WERI-Rb-1 (cell line): Measurements from ENCODE around the gene TSKU.
"Not testable (repeated sequence)": the region's sequence is repeated elsewhere in the genome, so short reads cannot be mapped to it uniquely, and the experiment has no call there.

Experiments used
- DNase-seq: peaks from one replicate; pipeline ENCODE4 v3.0.0-alpha.2; 2020
- H3K27ac ChIP-seq: fragments of 250-450 bp; sonication (Bioruptor Pico); 2 replicates; pipeline ENCODE4 v1.5.1; 2020; ENCODE audit warnings: mild to moderate bottlenecking, moderate library complexity
- H3K27me3 ChIP-seq: fragments of 250-450 bp; sonication (Bioruptor Pico); 2 replicates; pipeline ENCODE4 v1.5.1; 2021; ENCODE audit warnings: mild to moderate bottlenecking, low read depth, moderate library complexity; ENCODE audit not compliant: insufficient read depth, severe bottlenecking
- H3K36me3 ChIP-seq: fragments of 250-450 bp; sonication (Bioruptor Pico); 2 replicates; pipeline ENCODE4 v1.5.1; 2020; ENCODE audit warnings: mild to moderate bottlenecking, moderate library complexity
- H3K4me3 ChIP-seq: 2 replicates; pipeline ENCODE4 v1.5.1; 2011; ENCODE audit warnings: low read depth, mild to moderate bottlenecking, control low read depth, low read length
- H3K9me3 ChIP-seq: fragments of 250-450 bp; sonication (Bioruptor Pico); 2 replicates; pipeline ENCODE4 v1.5.1; 2021; ENCODE audit warnings: mild to moderate bottlenecking, moderate library complexity; ENCODE audit not compliant: severe bottlenecking
- TF ChIP-seq, protein P1 (sequence below): IDR thresholded peaks from 2 replicates; pipeline ENCODE4 v1.5.1; 2011; ENCODE audit warnings: low read depth, mild to moderate bottlenecking, control low read depth, inconsistent platforms, low read length

TSKU gene

GRCh38 chr11:76790251-76790650 lies 7.1 kb downstream of the TSKU start:
- H3K4me3 ChIP-seq = no peak overlapping the region
- DNase-seq = no peak
- peaks cover 9% of the 10 kb centered on the region for H3K36me3 ChIP-seq
- H3K27me3 ChIP-seq = no peaks in the 10 kb centered on the region
- TF ChIP-seq, protein P1, sequence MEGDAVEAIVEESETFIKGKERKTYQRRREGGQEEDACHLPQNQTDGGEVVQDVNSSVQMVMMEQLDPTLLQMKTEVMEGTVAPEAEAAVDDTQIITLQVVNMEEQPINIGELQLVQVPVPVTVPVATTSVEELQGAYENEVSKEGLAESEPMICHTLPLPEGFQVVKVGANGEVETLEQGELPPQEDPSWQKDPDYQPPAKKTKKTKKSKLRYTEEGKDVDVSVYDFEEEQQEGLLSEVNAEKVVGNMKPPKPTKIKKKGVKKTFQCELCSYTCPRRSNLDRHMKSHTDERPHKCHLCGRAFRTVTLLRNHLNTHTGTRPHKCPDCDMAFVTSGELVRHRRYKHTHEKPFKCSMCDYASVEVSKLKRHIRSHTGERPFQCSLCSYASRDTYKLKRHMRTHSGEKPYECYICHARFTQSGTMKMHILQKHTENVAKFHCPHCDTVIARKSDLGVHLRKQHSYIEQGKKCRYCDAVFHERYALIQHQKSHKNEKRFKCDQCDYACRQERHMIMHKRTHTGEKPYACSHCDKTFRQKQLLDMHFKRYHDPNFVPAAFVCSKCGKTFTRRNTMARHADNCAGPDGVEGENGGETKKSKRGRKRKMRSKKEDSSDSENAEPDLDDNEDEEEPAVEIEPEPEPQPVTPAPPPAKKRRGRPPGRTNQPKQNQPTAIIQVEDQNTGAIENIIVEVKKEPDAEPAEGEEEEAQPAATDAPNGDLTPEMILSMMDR = no peak
- H3K9me3 ChIP-seq = no peaks in the 10 kb centered on the region
- no peak overlapping the region for H3K27ac ChIP-seq

DNA sequence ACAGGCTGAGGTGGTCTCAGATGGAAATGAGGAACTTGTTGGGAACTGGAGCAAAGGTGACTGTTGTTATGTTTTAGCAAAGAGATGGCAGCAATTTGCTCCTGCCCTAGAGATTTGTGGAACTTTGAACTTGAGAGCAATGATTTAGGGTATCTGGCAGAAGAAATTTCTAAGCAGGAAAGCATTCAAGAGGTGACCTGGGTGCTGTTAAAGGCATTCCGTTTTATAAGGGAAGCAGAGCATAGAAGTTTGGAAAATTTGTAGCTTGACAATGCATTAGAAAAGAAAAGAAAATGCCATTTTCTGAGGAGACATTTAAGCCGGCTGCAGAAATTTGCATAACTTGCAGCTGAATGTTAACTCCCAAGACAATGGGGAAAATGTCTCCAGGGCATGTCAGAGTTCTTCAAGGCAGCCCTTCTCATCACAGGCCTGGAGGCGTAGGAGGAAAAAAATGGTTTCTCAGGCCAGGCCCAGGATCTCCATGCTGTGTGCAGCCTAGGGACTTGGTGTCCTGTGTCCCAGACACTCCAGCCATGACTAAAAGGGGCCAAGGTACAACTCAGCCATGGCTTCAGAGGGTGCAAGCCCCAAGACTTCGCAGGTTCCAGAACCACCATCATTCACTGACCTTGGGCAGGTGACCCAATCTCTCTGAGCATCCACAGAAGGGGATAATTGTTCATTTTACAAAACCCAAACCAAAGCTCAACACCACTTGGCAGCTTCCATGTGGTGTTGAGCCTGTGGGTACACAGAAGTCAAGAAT lies 8.0 kb downstream of the TSKU start:
- not testable (repeated sequence) for DNase-seq

GRCh38 chr11:76791861-76792260 lies 8.7 kb downstream of the TSKU start:
- Histone ChIP-seq H3K27ac (no peak overlapping the region), H3K27me3 (no peaks in the 10 kb centered on the region)

More for the DNA sequence above, 8.0 kb downstream of the TSKU start:
- H3K27me3 ChIP-seq, H3K4me3 ChIP-seq, H3K9me3 ChIP-seq, H3K27ac ChIP-seq: not testable (repeated sequence)
- H3K36me3 ChIP-seq = peaks cover 18% of the 10 kb centered on the region

GRCh38 chr11:76792505-76793264 lies 9.5 kb downstream of the TSKU start:
- Histone ChIP-seq H3K27ac (peak overlapping the region; percentile 72), H3K4me3 (no peak overlapping the region), H3K27me3 (no peaks in the 10 kb centered on the region), H3K36me3 (peaks cover 31% of the 10 kb centered on the region), H3K9me3 (no peaks in the 10 kb centered on the region)
- DNase-seq = no peak
- TF ChIP-seq, protein P1 = no peak

More at GRCh38 chr11:76791861-76792260, 8.7 kb downstream of the TSKU start:
- TF ChIP-seq, protein P1 = no peak
- no peak for DNase-seq
- H3K36me3 ChIP-seq = peaks cover 23% of the 10 kb centered on the region
- no peaks in the 10 kb centered on the region for H3K9me3 ChIP-seq
- H3K4me3 ChIP-seq = no peak overlapping the region

DNA sequence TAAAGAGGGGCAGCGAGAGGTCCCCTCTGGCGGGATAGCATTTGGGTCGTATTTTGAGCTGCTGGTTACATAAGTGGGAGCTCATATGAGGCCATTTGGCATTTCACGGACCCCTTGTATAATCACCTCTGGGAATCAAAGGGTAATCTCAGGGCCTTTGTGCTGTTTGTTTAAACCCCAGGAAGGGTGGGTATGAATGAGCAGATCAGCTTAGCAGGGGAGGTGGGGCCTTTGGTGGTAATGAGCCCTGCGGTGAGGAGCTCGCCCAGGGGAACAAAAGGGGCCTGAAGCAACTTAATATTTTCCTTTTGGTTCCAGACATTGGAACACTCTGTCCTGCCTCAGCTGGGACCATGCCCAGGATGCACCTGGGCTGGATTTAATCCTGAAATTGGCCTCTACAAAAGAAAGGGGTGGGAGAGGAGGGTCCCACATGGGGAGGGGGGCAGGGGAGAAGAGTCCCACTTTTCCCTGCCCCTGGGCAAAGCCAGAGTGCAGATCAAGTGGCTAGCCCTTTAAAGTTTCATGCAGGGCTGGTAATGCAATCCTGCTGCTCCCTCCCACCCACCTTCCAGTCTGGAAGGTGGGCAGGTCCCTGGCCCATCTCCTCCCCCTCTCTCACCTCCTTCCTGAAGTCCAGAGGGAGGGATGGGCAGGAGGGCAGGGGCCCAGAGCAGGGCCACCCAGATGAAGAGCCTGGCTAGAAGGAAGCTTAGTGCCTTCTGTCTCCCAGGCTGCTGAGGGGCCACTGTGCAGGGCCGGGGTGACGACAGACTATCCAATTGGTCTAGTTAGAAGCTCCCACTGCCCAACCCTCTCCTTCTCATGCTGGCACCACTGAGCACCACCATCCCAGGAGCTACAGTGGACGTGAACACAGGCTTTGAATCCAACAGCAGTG lies 10.5 kb downstream of the TSKU start:
- H3K9me3 ChIP-seq = no peaks in the 10 kb centered on the region
- H3K27ac ChIP-seq = peak overlapping the region; percentile 72
- no peaks in the 10 kb centered on the region for H3K27me3 ChIP-seq
- DNase-seq = peak; percentile 69
- H3K4me3 ChIP-seq = no peak overlapping the region
- TF ChIP-seq, protein P1 = no peak
- H3K36me3 ChIP-seq = peaks cover 28% of the 10 kb centered on the region
